Measurements from ENCODE around the gene WDFY4.

WDFY4 gene

DNA sequence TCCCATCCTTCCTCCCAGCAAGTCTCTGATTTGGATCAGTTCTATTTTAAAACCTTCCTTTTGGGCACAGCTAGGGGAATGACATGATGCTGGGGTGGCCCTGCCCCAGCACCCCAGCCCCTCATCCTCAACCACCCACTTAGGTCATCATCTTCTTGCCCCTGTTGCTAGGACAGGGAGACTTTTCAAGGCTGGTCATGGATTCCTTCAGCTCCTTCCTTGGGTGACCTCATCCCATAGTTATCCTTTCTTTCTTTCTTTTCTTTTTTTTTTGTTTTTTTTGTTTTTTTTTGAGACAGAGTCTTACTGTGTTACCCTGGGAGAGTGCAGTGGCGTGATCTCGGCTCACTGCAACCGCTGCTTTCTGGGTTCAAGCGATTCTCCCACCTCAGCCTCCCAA, 127.2 kb downstream of the WDFY4 start:
- no peak for DNase-seq (ENCODE audit: low spot score)

DNA sequence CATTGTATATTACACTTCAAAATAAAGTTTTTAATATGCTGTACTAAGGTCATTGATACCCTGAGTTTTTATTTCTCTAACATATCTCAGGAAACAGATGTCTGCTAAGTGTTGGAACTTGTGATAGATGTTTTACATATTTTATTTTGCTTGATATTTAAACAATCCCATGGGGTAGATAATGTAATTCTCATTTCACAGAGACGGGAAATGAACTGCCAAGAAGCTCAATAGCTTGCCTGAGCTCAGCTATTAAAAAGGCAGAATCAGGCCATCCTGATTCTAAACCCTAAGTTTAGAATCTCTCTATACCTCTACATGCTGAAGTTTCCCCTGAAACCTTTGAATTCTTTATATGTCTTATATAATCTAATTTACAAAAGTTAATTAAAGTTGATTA, 128.6 kb downstream of the WDFY4 start:
- DNase-seq (ENCODE audit: low spot score) = no peak

DNA sequence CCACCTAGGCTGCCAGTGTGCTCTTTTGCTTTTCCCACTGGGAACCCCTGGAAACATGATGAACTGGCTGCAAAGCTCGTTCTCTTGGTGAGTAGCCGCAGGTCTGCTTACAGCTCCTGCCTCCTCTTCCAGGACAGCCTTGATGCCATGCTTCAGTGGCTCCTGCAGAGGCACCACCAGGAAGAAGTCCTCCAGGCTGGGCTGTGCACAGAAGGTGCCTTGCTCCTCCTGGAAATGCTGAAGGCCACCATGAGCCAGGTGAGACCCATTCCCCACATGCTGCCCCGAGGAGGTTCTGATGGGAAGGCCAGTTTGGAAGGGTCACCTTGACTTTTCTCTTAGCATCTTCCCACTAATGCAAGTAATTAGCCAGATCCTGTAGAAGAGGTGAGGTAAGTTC, 129.2 kb downstream of the WDFY4 start:
- DNase-seq (ENCODE audit: low spot score) = no peak

DNA sequence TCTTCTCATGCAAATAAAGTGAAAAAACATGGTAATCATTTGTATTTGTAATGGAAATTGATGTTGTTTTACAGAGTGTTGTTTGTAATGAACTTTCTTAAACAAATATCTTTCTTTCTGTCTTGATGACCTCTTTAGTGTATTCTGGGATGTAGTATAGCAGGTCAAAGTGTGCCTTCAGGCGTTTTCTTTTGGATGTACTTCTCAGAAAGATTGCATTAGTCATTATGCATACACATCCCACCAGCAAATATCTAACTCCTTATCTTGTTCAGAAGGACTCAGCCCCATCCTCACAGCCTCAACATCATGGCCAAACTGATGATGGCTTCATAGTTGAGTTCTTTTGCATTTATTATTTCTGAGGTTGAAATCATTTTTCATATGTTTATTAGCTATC, 130.3 kb downstream of the WDFY4 start:
- no peak for DNase-seq (ENCODE audit: low spot score)

DNA sequence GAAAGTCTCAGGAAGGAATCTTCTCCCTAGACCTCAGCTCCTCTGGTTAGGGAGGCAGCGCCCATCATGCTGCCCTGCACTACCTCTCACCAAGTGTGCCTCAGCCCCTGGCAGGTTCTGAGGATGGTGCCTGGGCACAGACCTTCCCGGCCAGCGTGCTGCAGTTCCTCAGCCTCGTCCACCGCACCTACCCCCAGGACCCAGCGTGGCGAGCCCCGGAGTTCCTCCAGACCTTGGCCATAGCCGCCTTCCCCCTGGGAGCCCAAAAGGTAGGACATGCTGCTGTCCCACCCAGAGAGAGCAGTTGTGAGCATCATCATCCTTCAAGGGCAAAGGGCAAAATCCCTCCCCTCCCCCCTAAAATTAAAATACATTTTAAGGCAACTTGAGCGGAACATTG, 132.5 kb downstream of the WDFY4 start:
- no peak for DNase-seq (ENCODE audit: low spot score)

DNA sequence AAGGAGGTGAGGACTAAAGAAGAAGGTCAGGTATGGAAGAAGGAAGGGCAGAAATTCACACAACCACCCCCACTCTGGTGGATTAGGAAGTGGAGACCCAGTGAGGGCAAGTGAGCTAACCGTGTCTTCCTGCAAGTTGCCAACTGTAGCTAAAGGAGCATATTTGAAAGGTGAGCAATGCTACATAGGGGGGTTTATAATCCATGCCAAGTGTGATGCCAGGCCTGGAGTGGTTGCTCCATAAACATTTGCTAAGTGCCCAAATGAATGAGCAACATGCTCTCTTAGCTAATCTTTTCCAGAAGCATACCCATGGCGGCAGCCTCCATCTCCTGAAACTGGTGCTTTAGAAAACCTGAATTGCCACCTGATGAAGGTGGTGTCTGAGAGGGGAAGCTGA, 133.4 kb downstream of the WDFY4 start:
- DNase-seq (ENCODE audit: low spot score) = no peak

DNA sequence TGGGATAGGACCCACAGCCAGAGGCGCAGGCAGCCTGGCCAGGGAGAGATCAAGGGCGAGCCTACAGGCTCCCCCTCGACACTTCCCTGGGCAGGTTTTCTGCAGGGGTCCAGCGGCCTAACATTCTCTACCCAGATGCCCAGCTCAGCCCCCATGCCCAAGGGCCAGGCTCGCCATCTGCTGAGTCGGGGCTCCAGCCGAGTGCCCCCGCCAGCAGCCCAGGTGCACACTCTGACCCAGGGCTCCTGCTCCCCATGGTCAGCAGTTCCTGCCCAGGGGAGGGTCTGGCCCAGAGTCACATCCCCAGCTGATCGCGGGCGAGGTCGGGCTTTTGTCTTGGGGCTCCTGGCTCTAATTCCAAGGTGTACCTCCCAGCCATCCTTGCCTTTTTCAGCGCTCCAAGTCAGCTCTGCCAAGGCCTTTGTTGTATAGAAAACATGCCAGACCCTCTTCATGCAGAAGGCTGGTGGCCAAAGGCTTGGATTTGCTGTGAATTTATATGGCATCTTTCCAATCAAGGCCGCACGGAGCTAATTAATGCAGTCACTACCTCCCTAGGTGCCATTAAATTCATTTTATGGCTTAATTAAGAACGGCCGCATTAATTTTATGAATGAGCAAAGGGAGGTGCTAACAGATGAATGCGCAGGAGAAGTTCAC, 134.3 kb downstream of the WDFY4 start:
- no peak for DNase-seq (ENCODE audit: low spot score)

DNA sequence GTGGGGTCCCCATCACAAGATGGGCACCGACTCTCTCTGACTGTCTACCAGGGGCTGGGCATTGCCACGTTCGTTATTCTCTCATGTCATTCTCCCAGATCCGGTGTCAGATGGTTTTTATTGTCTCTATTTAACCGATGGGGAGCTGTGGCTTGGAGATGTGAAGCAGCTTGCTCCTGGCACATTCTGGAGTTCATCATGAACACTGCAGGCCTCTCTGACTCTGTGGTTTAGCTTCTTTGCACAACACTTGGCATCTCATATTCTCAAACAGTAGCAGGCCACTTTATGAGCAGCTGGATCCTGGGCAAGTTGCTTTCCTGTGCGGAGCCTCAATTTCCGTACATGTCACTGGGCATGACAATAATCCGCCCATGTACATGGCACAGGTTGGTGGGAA, 135.1 kb downstream of the WDFY4 start:
- DNase-seq (ENCODE audit: low spot score) = no peak

DNA sequence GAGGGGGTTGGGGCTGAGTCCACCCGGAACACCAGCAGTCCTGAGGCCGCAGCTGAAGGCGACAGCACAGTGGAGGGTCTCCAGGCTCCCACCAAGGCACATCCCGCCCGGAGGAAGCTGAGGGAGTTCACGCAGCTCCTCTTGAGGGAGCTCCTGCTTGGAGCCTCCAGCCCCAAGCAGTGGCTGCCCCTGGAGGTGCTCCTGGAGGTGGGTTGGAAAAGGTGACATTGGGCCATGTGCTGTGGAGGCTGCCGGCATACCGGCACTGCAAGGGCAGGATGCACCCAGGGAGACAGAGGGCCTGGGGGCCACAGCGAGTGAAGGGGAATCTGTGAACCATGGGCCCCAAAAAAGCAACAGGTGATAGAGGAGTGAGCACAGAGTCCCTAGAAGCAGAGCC, 135.6 kb downstream of the WDFY4 start:
- no peak for DNase-seq (ENCODE audit: low spot score)

DNA sequence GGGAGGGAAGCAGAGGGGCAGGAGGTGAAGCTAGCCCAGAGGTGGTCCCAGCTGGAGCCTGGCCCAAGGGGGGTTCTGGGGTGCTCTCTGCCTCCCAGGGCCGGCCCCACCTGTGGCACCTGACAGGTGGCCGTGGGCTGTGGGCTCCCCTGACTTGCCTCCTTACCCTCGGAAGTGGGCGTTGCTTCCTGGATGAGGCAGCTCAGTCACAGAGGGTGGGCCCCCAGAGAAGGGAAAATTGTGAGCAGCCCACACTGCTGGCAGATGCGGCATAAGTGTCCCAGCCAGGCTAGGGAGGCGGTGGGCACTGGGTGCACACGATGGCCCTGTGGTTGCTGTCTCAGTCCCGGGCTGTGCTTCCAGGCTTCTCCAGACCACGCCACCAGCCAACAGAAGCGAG, 136.0 kb downstream of the WDFY4 start:
- no peak for DNase-seq (ENCODE audit: low spot score)

DNA sequence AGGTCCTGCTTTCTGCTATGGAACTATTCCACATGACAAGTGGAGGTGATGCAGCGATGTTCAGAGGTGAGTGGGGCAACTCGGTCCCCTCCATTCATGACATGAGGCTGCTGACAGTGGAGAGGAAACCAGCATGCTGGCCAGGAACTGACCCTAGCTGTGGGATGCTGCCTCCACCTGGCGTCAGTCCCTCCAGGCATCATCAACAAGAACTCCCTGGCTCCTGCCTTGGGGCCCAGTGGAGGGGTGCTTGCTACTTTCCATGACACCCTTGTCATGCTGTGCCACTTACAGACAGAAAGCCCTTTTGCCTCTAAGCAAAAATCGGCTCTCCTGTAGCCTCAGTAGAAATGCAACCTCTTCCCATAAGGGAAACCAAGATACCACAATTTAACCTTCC, 136.4 kb downstream of the WDFY4 start:
- no peak for DNase-seq (ENCODE audit: low spot score)

DNA sequence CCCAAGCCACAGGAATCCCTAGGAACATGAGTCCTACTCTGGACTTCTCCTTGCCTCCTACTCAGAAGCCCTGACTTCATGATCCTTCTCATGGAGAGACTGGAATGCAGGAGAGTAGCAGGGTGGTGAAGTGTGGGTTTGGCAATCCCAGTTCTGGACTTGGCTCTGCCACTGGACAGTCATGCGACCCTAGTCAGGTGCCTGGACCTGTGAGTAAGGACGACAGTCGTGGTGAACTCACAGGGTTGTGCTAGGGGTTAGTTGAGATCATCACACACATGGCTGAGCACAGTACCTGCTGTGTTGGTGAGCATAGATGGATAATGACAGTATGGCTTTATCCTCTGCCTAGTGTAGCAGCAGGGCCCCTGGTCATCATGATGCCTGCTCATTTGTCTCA, 137.0 kb downstream of the WDFY4 start:
- DNase-seq (ENCODE audit: low spot score) = no peak

DNA sequence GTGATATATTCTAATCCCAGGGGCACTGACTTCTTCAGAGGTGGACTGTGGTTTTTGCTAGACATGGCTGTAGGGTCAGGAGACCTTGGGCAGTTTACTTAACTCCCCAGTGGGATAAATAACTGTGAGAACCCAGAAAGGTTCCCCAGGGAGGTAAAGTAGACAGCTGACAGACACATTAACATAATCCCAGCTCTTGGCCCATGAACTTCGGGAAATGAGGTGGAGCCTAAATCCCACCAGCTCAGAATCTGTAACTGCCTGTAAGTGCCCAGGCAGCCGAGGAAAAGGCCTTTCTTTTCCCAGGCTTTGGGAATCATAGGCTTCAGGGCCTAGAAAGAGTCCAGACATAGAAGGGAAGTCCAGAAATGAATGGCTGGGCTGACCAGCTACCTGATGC, 149.0 kb downstream of the WDFY4 start:
- no peak for DNase-seq (ENCODE audit: low spot score)

DNA sequence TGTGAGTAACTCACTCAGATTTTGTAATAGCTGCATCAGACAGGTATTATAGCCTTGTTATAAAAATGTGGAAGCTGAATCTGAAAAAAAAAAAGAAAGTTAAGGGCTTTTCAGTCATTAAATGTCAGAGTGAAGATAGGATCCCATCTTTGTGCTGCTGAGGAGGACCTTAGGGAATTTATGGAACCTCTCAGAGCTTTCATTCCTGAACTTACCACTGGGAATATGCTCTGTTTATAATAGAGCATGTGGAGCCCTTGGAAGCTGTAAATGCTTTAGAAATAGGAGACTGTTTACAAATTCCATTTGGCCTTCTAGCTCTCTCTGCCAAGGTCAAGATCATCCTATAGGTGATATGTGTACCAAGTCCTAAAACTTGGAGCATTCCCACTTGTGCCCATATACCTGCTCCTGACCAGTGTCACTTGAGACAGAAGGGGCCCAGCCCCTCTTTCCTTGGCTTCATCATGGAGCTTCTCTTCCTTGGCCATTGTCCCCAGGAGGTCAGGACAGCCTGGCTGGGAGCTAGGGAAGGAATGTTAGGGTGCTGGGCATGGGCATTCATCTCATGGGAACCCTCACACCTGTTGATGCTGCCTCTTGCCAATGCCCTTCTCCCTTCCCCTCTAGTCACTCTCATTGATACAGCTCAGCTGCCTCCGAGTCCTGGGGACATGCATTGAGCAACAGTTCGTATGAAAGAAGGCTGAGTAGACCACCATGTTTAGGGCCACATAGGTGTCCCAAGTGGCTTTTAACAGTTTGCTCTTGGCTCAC, 149.7 kb downstream of the WDFY4 start:
- DNase-seq (ENCODE audit: low spot score) = no peak

DNA sequence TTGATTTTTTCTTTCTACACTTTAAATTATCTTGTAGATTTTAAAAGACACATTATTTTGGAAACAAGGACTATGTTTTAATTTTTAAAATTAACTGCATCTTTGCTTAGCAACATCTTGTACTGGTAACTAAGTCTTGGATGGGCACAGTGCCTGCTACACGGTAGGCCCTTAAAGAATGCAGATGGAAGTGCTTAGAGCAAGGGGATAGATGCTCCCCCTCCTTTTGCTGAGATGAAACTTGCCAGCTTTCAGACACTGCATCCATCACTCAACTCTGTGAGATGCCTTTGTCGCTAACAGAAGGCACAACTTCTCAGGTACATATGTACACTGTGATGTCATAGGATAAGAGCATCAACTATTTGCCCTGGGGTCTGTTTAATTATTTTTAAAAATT, 151.1 kb downstream of the WDFY4 start:
- no peak for DNase-seq (ENCODE audit: low spot score)

DNA sequence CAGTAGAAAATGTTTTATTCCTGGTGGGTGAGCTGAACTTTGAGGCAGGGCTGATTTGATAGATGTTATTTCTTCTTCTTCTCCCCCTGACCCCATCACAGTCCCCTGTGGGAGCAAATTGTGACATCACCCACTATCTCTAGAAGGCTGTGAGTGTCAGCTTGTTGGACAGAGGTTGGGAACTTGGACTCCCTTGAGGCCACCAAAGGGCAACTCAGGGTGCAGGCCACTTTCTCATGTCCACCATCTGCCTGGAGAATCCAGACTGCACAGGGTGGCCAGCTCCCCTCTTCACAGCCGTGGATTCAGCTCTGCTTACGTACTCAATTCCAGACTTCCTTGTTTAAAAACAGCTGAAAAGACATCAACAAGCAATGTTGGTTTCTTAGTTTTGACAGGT, 151.9 kb downstream of the WDFY4 start:
- DNase-seq (ENCODE audit: low spot score) = no peak

DNA sequence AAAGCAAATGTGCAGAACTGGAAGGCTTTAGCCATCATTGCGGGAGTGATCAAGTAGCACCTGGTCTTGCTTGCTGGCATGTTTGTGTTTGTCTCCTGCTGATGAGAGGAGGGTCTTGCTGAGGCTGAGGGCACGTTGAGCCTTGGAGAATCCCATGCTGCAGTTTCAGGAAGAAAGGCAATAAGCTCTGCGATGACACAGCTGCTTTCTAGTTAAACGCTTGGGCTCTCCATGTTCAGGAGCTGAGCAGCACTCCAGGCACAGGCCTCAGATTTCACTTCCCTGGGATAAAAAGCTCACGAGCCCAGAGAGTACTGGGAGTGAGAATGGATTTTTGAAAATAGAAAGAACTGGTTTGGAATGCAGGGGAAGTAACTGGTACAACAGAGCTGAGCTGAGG, 154.2 kb downstream of the WDFY4 start:
- DNase-seq (ENCODE audit: low spot score) = no peak

DNA sequence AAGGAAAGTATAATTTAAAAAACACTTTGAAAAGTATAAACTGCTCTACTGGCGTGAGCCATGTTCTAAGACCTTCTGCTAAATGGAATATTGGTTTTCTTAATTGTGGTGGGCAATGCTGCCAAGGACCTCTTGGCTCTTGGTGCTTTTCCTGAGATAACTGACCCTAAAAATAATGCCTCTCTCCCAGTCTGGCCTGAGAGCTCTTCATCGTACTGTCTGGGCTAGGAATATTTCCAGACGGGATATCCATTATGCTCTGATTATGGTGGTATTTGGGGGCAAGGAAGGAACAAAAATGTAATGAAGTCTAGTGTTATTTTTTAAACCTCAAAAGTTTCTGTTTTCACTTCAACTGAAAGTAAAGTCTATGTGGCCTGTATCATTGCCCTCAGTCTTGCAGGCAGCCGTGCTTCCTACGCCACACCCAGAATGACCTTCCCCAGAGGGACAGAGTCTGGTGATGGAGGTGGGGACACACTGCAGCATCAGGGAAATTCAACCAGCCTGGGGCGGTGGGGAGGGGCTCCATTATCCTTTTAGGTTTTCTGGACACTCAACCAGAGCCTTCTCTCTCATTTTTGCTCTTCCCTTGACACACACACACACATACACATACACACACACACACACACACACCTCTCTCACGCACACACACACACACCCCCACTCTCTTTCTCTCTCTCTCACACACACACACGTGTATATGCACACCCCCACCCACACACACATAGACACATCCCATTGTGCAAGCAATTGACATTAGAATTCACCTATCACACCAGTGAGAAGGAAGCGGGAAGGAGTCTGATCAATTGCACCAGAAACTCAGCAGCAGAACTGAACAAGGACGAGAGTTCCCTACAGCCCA, 155.4 kb downstream of the WDFY4 start:
- no peak for DNase-seq (ENCODE audit: low spot score)

DNA sequence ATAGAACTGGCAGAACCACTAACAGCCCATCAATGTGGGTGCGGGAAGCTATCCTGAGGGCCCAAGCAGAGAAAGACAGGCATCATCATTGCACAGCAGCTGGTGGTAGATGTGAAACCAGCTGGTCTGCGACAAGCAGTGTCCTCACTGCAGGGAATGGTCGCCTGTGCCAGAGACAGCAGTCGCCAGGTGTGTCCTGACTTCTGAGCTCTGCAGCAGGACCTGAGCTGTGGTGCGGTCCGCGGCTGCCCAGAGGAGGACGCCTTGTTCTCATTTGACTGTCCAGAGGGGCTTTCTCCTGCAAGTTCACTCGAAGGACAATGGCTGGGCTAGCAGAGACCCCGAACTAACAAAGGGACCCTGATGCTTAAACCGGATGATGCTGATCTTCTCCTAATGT, 157.6 kb downstream of the WDFY4 start:
- no peak for DNase-seq (ENCODE audit: low spot score)

DNA sequence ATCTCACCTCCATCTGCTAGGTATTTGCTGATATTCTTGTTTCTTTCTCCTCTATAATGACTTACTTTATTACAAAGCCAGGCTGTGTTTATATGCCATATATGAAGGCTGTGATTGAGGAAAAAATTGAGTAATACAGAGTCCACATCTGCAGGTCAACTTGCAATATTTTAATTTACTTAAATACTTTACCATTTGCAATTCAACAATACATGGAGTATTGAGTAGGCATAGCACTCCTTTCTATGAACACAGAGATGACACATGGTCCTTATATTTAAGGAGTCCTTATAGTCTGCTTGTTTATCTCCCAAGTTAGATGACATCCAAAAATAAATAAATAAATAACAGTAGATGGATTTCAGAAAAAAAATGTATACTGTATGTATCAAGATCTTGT, 158.5 kb downstream of the WDFY4 start:
- DNase-seq (ENCODE audit: low spot score) = no peak

DNA sequence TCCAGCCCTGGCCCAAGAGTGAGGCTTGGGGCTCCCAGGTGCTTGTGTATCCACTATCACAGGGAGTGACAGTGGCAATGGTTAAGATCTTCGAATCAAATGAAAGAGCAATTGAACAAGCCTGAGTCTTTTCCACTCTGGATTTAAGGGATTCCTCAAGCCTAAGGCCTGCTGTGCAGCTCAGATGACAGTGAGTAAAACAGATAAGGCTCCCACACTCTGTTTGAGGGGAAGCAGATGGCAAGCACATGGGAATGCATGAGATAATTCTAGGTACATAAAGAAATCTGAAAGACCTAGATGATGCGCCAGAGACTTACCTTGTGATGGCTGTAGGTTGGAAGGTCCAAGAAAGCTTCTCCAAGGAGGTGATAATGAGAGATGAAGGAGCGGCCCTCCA, 159.9 kb downstream of the WDFY4 start:
- peak; percentile 39 for DNase-seq (ENCODE audit: low spot score)

DNA sequence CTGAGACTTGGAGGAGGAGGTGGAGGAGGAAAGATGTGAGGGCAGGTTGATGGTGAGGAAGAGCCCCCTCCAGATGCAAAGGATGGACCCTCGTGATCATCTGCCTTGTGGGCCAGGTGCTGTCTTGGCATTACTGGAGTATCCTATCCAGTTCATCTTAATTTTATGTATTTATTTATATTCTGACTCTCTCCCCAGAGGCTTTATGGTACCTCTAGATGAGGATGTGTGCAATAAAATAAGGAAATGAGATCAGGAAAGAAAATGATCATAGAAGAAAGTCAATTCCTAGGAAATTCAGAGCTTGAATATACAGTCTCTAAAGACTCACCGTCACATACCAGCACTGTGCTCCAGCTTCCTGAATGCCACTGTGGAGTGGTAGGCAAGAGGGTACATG, 160.8 kb downstream of the WDFY4 start:
- no peak for DNase-seq (ENCODE audit: low spot score)

DNA sequence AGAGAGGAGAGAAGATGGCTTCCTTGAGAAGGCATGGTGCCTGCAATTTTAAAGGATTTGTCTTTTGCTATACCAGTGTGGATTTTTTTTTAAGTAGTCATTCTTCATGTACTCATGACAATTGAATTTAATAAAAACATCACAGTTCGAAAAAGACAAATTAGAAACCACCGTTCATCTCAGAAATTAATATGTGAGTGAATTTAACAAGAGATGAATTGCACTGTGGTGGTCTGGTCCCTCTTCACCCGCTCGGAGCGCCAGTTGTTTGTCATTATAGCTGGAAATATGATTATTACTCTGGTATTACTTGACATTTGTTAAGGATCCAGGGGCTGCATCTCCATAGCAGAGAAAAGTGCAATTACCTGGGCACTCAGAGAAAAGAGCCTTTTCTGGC, 163.0 kb downstream of the WDFY4 start:
- no peak for DNase-seq (ENCODE audit: low spot score)
